ENCODE data around the gene SERTAD3. TPM values are rescaled to one million over a fixed set of nuclear protein-coding genes. Genes with fewer than 3 reads are reported as not detected.

The SERTAD3 gene
- total and polyA plus RNA-seq, 10 of the 15 experiments (the other 5 are each of a cell fraction or from before 2014, with no cell fraction given): 4.2 to 22.4 (median 13.7) TPM

DNA sequence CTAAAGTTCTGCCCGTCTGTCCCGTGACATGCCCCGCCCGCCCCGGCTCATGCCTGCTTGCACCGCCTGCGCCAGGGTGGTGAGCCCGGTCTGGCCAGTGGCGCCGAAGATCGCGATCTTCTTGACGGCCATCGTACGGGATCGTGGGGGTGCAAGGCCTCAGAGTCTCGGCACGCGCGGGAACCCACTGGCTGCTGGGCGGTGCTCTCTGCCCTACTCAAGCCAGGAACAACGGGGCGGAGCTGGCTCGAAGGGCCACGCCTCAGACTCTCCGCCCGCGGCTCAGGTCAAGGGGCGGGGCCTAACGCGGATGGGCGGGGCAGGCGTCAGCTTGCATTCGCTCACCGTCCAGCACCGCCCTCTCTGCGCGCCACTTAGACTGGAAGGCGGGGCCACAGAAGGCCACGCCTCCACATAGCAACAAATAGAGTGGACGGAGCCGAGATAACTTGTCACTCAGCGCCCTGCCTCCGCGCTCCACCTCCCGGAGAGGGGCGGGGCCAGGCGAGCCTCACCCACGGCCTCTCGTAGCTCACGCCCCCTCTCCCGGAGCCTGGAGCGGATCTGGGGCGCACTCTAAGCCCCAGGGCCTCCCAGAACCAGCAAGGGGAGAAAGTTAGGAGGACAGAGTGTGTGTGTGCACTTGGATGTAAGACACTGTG is 21.6 kb upstream of the SERTAD3 start, which contains the start of gene BLVRB (continued):
- TF ChIP-seq, protein P1, sequence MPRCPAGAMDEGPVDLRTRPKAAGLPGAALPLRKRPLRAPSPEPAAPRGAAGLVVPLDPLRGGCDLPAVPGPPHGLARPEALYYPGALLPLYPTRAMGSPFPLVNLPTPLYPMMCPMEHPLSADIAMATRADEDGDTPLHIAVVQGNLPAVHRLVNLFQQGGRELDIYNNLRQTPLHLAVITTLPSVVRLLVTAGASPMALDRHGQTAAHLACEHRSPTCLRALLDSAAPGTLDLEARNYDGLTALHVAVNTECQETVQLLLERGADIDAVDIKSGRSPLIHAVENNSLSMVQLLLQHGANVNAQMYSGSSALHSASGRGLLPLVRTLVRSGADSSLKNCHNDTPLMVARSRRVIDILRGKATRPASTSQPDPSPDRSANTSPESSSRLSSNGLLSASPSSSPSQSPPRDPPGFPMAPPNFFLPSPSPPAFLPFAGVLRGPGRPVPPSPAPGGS (IDR thresholded peaks at IDR 0.05; ENCODE audit: borderline replicate concordance, insufficient read depth, low read depth, low read length, poor library complexity, severe bottlenecking): no peak
- TF ChIP-seq SUPT20H (IDR thresholded peaks at IDR 0.05; ENCODE audit: borderline replicate concordance, control insufficient read depth, low read depth, low read length): no peak
- TF ChIP-seq PAX8 (IDR thresholded peaks at IDR 0.05): no peak
- no peak for TF ChIP-seq YBX1 (IDR thresholded peaks at IDR 0.05)
- TF ChIP-seq FOS (IDR thresholded peaks at IDR 0.05; ENCODE audit: borderline replicate concordance, extremely low read depth, insufficient read length): no peak
- no peak for TF ChIP-seq JUNB (IDR thresholded peaks at IDR 0.05)
- TF ChIP-seq POLR2AphosphoS2 (IDR thresholded peaks at IDR 0.05; ENCODE audit: low read depth, low read length): no peak
- TF ChIP-seq SIN3A (IDR thresholded peaks at IDR 0.05; ENCODE audit: low read depth, low read length): 0 out of 2 replicates have a peak, but pooled peaks have one; percentile 29
- TF ChIP-seq HDGF (IDR thresholded peaks at IDR 0.05): peak; percentile 99
- TF ChIP-seq SMAD5 (IDR thresholded peaks at IDR 0.05; ENCODE audit: low read depth): no peak
- peak; percentile 94 for TF ChIP-seq CHD2 (IDR thresholded peaks at IDR 0.05; ENCODE audit: borderline replicate concordance, low read depth, low read length)
- TF ChIP-seq SRF (IDR thresholded peaks at IDR 0.05; ENCODE audit: low read depth in 2 of 2, low read length in 2 of 2): no peak
- TF ChIP-seq NFYA (IDR thresholded peaks at IDR 0.05; ENCODE audit: borderline replicate concordance, low read depth, low read length): no peak
- TF ChIP-seq POLR2AphosphoS5 (IDR thresholded peaks at IDR 0.05; ENCODE audit: low read length): peak; percentile 71
- TF ChIP-seq, protein P2, sequence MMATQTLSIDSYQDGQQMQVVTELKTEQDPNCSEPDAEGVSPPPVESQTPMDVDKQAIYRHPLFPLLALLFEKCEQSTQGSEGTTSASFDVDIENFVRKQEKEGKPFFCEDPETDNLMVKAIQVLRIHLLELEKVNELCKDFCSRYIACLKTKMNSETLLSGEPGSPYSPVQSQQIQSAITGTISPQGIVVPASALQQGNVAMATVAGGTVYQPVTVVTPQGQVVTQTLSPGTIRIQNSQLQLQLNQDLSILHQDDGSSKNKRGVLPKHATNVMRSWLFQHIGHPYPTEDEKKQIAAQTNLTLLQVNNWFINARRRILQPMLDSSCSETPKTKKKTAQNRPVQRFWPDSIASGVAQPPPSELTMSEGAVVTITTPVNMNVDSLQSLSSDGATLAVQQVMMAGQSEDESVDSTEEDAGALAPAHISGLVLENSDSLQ (IDR thresholded peaks at IDR 0.05): peak; percentile 97
- TF ChIP-seq, protein P3, sequence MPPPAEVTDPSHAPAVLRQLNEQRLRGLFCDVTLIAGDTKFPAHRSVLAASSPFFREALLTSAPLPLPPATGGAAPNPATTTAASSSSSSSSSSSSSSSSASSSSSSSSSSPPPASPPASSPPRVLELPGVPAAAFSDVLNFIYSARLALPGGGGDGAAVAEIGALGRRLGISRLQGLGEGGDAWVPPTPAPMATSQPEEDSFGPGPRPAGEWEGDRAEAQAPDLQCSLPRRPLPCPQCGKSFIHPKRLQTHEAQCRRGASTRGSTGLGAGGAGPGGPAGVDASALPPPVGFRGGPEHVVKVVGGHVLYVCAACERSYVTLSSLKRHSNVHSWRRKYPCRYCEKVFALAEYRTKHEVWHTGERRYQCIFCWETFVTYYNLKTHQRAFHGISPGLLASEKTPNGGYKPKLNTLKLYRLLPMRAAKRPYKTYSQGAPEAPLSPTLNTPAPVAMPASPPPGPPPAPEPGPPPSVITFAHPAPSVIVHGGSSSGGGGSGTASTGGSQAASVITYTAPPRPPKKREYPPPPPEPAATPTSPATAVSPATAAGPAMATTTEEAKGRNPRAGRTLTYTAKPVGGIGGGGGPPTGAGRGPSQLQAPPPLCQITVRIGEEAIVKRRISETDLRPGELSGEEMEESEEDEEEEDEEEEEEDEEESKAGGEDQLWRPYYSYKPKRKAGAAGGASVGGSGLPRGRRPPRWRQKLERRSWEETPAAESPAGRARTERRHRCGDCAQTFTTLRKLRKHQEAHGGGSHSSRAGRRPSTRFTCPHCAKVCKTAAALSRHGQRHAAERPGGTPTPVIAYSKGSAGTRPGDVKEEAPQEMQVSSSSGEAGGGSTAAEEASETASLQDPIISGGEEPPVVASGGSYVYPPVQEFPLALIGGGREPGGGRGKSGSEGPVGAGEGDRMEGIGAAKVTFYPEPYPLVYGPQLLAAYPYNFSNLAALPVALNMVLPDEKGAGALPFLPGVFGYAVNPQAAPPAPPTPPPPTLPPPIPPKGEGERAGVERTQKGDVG (CRISPR knock-in tag; IDR thresholded peaks at IDR 0.05): no peak
- TF ChIP-seq POLR2A (IDR thresholded peaks at IDR 0.05; ENCODE audit: low read depth, low read length): peak; percentile 87
- TF ChIP-seq TBL1XR1 (IDR thresholded peaks at IDR 0.05; ENCODE audit: low read depth, low read length): no peak
- no peak for TF ChIP-seq EP300 (IDR thresholded peaks at IDR 0.05; ENCODE audit: borderline replicate concordance in 1 of 2, control insufficient read depth in 1 of 2, low read depth in 2 of 2, low read length in 2 of 2)
- TF ChIP-seq, protein P4, sequence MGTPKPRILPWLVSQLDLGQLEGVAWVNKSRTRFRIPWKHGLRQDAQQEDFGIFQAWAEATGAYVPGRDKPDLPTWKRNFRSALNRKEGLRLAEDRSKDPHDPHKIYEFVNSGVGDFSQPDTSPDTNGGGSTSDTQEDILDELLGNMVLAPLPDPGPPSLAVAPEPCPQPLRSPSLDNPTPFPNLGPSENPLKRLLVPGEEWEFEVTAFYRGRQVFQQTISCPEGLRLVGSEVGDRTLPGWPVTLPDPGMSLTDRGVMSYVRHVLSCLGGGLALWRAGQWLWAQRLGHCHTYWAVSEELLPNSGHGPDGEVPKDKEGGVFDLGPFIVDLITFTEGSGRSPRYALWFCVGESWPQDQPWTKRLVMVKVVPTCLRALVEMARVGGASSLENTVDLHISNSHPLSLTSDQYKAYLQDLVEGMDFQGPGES (IDR thresholded peaks at IDR 0.05): 0 out of 2 replicates have a peak, but pooled peaks have one; percentile 54

Data from GM12878 (cell line).